ENCODE measurements around the gene PSMB5. TPM values are rescaled to one million over a fixed set of nuclear protein-coding genes. Genes with fewer than 3 reads are reported as not detected.

Gene PSMB5
- total and polyA plus RNA-seq, 9 of the 15 experiments (the other 6 are each of a cell fraction or from before 2014, with no cell fraction given), result 198 to 1,870 (median 269) TPM

DNA sequence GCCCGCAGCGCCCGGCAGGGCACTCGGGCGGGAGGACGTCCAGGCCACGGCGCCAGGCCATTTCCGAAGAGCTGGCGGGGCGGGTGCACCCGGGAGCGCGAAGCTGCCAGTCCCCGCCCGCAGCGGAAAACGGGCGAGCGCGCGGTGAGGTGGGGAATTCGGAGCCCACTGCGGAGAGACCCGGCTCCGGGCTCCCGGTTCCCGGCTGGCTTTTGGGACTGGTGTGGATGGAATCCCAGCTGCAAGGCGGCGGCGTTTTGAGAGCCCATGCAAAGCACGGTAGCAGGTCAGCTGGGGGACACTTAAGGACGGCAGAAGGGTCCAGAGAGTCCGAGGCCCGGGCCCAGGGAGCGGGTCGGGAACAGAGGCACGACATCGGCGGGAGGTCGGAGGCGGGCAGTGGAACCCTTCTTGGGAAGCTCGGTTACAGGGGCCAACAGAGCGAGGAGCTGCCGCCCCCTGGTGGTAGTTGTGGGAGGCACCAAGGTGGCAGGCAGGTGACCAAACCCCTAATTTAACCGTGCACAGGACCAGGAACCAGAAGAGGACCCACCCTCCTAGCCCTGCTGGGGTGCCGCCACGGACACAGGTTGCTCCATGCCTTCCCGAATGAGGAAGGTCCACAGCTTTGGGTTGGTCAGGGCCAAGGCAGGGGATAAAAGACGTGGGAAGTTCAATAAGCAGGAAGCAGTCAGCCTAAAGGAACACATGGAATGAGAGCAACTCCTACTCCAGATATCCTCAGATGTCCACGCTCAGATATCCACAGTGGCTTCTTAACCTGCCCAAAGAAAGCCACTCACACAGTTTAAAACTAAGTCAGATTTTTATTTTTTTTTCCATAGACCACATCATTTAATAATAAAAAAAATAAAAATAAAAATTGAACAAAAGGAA is 23.3 kb upstream of the PSMB5 start (continued):
- TF ChIP-seq ZNF395 (CRISPR knock-in tag; IDR thresholded peaks at IDR 0.05) (no peak), RCOR1 (IDR thresholded peaks at IDR 0.05; ENCODE audit: borderline replicate concordance in 1 of 2, low read depth in 2 of 2, low read length in 2 of 2) (peak in 1 of 2 experiments; percentile 75; a peak in 2 of 4 replicates), CTBP1 (IDR thresholded peaks at IDR 0.05; ENCODE audit: borderline replicate concordance) (peak; percentile 83), SRSF9 (IDR thresholded peaks at IDR 0.05; ENCODE audit: borderline replicate concordance, low read depth, low read length) (no peak), ZFP36 (IDR thresholded peaks at IDR 0.05; ENCODE audit: low read depth, low read length, partially characterized antibody) (no peak), PPARD (CRISPR knock-in tag; IDR thresholded peaks at IDR 0.05) (no peak), MTA3 (IDR thresholded peaks at IDR 0.05; ENCODE audit: borderline replicate concordance) (peak; percentile 47; the same call in 1 of the 2 replicates), KDM5B (IDR thresholded peaks at IDR 0.05; ENCODE audit: insufficient replicate concordance, low read depth, low read length) (no peak), EZH2 (IDR thresholded peaks at IDR 0.05; ENCODE audit: borderline replicate concordance, low read depth, low read length) (no peak), CAMTA2 (CRISPR knock-in tag; conservative IDR thresholded peaks at IDR 0.05) (no peak), ZBTB12 (CRISPR knock-in tag; IDR thresholded peaks at IDR 0.05) (no peak), NBN (IDR thresholded peaks at IDR 0.05; ENCODE audit: low read depth) (0 out of 2 replicates have a peak, but pooled peaks have one; percentile 44), NCOA1 (IDR thresholded peaks at IDR 0.05; ENCODE audit: low read depth) (no peak), ESRRA (IDR thresholded peaks at IDR 0.05; ENCODE audit: borderline replicate concordance, low read depth) (peak; percentile 43; the same call in 1 of the 2 replicates), EP400 (IDR thresholded peaks at IDR 0.05) (no peak), POLR2AphosphoS2 (IDR thresholded peaks at IDR 0.05; ENCODE audit: low read length) (peak; percentile 93), RBM22 (IDR thresholded peaks at IDR 0.05; ENCODE audit: low read depth, low read length, poor library complexity, severe bottlenecking) (peak; percentile 92), POLR2G (IDR thresholded peaks at IDR 0.05; ENCODE audit: low read depth, low read length) (peak; percentile 86)
- TF ChIP-seq, protein P1, sequence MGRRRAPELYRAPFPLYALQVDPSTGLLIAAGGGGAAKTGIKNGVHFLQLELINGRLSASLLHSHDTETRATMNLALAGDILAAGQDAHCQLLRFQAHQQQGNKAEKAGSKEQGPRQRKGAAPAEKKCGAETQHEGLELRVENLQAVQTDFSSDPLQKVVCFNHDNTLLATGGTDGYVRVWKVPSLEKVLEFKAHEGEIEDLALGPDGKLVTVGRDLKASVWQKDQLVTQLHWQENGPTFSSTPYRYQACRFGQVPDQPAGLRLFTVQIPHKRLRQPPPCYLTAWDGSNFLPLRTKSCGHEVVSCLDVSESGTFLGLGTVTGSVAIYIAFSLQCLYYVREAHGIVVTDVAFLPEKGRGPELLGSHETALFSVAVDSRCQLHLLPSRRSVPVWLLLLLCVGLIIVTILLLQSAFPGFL (CRISPR knock-in tag; IDR thresholded peaks at IDR 0.05), result 0 out of 2 replicates have a peak, but pooled peaks have one; percentile 64
- TF ChIP-seq, protein P2, sequence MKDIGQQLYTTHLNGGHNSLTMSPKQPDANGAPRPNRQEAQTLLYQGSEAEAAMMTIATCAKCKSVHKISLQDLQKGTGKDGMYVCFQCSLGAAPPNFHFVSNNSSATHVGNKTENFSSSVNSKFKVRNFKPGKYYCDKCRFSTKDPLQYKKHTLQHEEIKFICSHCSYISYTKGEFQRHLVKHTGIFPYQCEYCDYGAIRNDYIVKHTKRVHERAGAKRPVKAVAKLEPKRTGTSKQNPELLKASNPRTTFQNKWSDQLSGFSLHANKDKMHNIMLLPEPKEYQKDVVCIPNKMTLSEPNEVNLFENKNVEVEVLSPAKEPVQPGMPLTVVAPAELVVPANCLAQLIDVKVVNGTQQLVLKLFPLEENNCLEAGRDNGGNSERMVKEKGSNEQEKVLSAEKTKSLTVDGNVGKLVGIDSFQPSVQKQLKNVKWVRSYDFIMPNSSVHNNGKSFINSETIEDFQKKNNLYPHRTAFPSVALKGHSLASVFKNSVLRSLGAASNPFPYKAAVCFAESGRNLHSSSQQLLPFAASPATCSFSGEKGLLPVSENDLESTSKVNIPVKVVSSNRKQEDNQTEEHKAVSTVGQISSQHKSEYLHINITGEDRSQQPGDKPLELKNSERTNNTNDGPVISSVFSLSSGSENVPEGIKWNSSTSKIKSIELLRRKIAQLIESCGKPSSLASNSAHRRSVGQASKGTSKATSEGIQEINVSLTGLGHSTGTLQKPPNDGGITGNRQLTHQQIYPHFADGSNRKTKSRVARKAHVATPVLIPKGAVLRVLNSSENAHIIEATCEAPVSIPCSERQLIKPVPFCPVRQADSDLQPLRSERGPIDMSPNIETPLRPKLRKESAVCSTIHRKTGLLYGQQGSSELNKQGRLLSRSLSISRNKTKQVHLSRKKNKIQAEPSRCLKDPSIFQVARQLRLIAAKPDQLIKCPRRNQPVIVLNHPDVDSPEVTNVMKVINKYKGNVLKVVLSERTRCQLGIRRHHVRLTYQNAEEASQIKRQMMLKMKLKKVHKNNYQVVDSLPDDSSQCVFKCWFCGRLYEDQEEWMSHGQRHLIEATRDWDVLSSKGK (CRISPR knock-in tag; IDR thresholded peaks at IDR 0.05), result no peak
